Panc1 (cell line): Measurements from ENCODE around the gene CNNM2. TPM values are rescaled to one million over a fixed set of nuclear protein-coding genes. Genes with fewer than 3 reads are reported as not detected.

Experiments used
- ATAC-seq: fragments of 200-7000 bp; cut with Tn5 transposase; 2 replicates; pipeline ENCODE4 v1.9.1; 2020; ENCODE audit warnings: mild to moderate bottlenecking, moderate library complexity
- BruUV-seq: library from RNA; stranded (reverse); fragments of 400-500 nt; replicated peaks from 2 replicates; lab custom pipeline; 2021; lab: Mats Ljungman, UMichigan
- CTCF ChIA-PET: fragments of 300-600 bp; sonication (Branson Sonifier 250); formaldehyde crosslinking; loops from one replicate; lab custom pipeline; 2022; ENCODE audit warnings: antibody characterized with exemption; lab: Charles Lee
- POLR2A ChIA-PET: fragments of 300-600 bp; sonication (Branson Sonifier 250); formaldehyde crosslinking; loops from one replicate; lab custom pipeline; 2022; ENCODE audit warnings: antibody characterized with exemption; lab: Charles Lee
- DNase-seq: peaks from one replicate; pipeline ENCODE4 v3.0.0-alpha.2; 2010; ENCODE audit warnings: low read depth, low spot score
- H3K27ac ChIP-seq: 2 replicates; pipeline ENCODE4 v1.5.1; 2011; ENCODE audit warnings: mild to moderate bottlenecking, low read length, inconsistent platforms
- H3K27me3 ChIP-seq: fragments of 200-500 bp; sonication (Bioruptor generic); 2 replicates; pipeline ENCODE4 v1.6.0; 2014; ENCODE audit warnings: low read length, inconsistent platforms; ENCODE audit not compliant: control insufficient read depth, insufficient read depth
- H3K36me3 ChIP-seq: fragments of 200-500 bp; sonication (Bioruptor generic); 2 replicates; pipeline ENCODE4 v1.5.1; 2014; ENCODE audit warnings: inconsistent platforms, mild to moderate bottlenecking, low read length, moderate library complexity; ENCODE audit not compliant: control insufficient read depth, insufficient read depth
- H3K4me1 ChIP-seq: 2 replicates; pipeline ENCODE4 v1.5.1; 2011; ENCODE audit warnings: inconsistent platforms, mild to moderate bottlenecking, low read length, moderate library complexity; ENCODE audit not compliant: control insufficient read depth, insufficient read depth
- H3K4me3 ChIP-seq, 2 experiments: 2 replicates each; pipeline ENCODE4 v1.5.1; 2011 to 2012; ENCODE audit warnings: low read depth in 2 of 2, low read length in 2 of 2, mild to moderate bottlenecking in 2 of 2, inconsistent platforms in 1 of 2, moderate library complexity in 1 of 2
- H3K9me3 ChIP-seq: fragments of 200-500 bp; sonication (Bioruptor generic); 2 replicates; pipeline ENCODE4 v1.5.1; 2014; ENCODE audit warnings: low read depth, mild to moderate bottlenecking, inconsistent platforms, low read length, moderate library complexity; ENCODE audit not compliant: control insufficient read depth, insufficient read depth
- CTCF ChIP-seq: fragments of 450-650 bp; IDR thresholded peaks from 2 replicates; pipeline ENCODE4 v1.5.1; 2017; ENCODE audit warnings: mild to moderate bottlenecking
- POLR2AphosphoS5 ChIP-seq: IDR thresholded peaks from 2 replicates; pipeline ENCODE4 v1.6.1; 2012; ENCODE audit warnings: mild to moderate bottlenecking, low read depth, low read length, moderate library complexity
- REST ChIP-seq, 2 experiments: IDR thresholded peaks; 2 replicates each; pipeline ENCODE4 v1.6.1; 2011 to 2012; ENCODE audit warnings: low read depth in 2 of 2, control low read depth in 1 of 2, low read length in 1 of 2, mild to moderate bottlenecking in 1 of 2, moderate library complexity in 1 of 2; ENCODE audit not compliant: insufficient read depth in 1 of 2
- SIN3A ChIP-seq: IDR thresholded peaks from 2 replicates; pipeline ENCODE4 v1.6.1; 2012; ENCODE audit warnings: low read depth, mild to moderate bottlenecking, low read length, moderate library complexity, borderline replicate concordance; ENCODE audit not compliant: insufficient read depth
- TCF7L2 ChIP-seq: IDR thresholded peaks from 2 replicates; pipeline ENCODE4 v1.6.1; 2011; ENCODE audit warnings: mild to moderate bottlenecking, low read depth, low read length, inconsistent platforms
- in situ Hi-C: cut with HindIII; loops from 2 replicates; pipeline ENCODE4 v1.10.0; 2016; ENCODE audit warnings: low sequenced_read_pairs, low pct_unique_long_range_greater_than_20kb
- intact Hi-C: fragments of 100-400 bp; cut with micrococcal nuclease; formaldehyde crosslinking; loops from one replicate; pipeline ENCODE4 v1.10.0; 2022; ENCODE audit not compliant: unreplicated experiment
- total RNA-seq: library from RNA; stranded (reverse); gene quantifications from one replicate; pipeline ENCODE4 v1.2.1, GENCODE V29; 2021; ENCODE audit not compliant: unreplicated experiment

CNNM2 gene
- total RNA-seq, 1 experiment from 2014 or later = 27.1 TPM

- intact Hi-C loops (no loop called here), in situ Hi-C loops (no loop called here)
- no TSS peak for BruUV-seq
- H3K4me1 ChIP-seq = peaks cover 11% of the 10 kb centered on the region; the same call in 1 of the 2 replicates
- H3K27me3 ChIP-seq = no peaks in the 10 kb centered on the region
- no peak overlapping the region for H3K27ac ChIP-seq
- no peak for DNase-seq
- no peak overlapping the region for H3K4me3 ChIP-seq
- H3K9me3 ChIP-seq = no peaks in the 10 kb centered on the region
- no peaks in the 10 kb centered on the region for H3K36me3 ChIP-seq
- no peak for TF ChIP-seq POLR2AphosphoS5
- TF ChIP-seq SIN3A = no peak
- no peak for TF ChIP-seq CTCF
- TF ChIP-seq REST (IDR thresholded peaks at IDR 0.05; ENCODE audit: insufficient read depth in 1 of 2, low read depth in 2 of 2, low read length in 1 of 2) = no peak
- TF ChIP-seq TCF7L2 = no peak
- CTCF ChIA-PET = no interaction called here
- ATAC-seq = no peak
- POLR2A ChIA-PET = no interaction called here
These were observed 107.6 kb downstream of the CNNM2 start for GRCh38 chr10:103025696-103026095.

GRCh38 chr10:103038570-103038969 lies 120.5 kb downstream of the CNNM2 start:
- intact Hi-C loops (no loop called here), in situ Hi-C loops (no loop called here)
- DNase-seq (no peak), ATAC-seq (no peak)
- BruUV-seq = no TSS peak
- no peaks in the 10 kb centered on the region for H3K9me3 ChIP-seq
- H3K4me1 ChIP-seq = no peaks in the 10 kb centered on the region
- H3K27me3 ChIP-seq = no peaks in the 10 kb centered on the region
- ChIA-PET POLR2A (no interaction called here), CTCF (no interaction called here)
- H3K4me3 ChIP-seq = no peak overlapping the region
- H3K36me3 ChIP-seq = no peaks in the 10 kb centered on the region
- H3K27ac ChIP-seq = no peak overlapping the region
- TF ChIP-seq REST (IDR thresholded peaks at IDR 0.05; ENCODE audit: insufficient read depth in 1 of 2, low read depth in 2 of 2, low read length in 1 of 2) = no peak
- TF ChIP-seq SIN3A = no peak
- TF ChIP-seq CTCF = no peak
- no peak for TF ChIP-seq TCF7L2
- no peak for TF ChIP-seq POLR2AphosphoS5
